ENCODE measurements around the gene CBLC.
A peak's percentile ranks its signal among the peaks of the same experiment; 100 is the strongest.

The CBLC gene

GRCh38 chr19:44799627-44800346 is 22.1 kb downstream of the CBLC start:
- DNase-seq (ENCODE audit: low spot score): no peak

- DNase-seq (ENCODE audit: low spot score): peak; percentile 73
Measured at GRCh38 chr19:44800461-44800860, 22.8 kb downstream of the CBLC start.

GRCh38 chr19:44803442-44804428 is 26.0 kb downstream of the CBLC start:
- no peak for DNase-seq (ENCODE audit: low spot score)

- DNase-seq (ENCODE audit: low spot score): no peak
Measured at GRCh38 chr19:44806291-44806690, 28.6 kb downstream of the CBLC start.

- no peak for DNase-seq (ENCODE audit: low spot score)
Measured at GRCh38 chr19:44807162-44807561, 29.5 kb downstream of the CBLC start.

- no peak for DNase-seq (ENCODE audit: low spot score)
Measured at GRCh38 chr19:44807652-44808462, 30.2 kb downstream of the CBLC start.

- no peak for DNase-seq (ENCODE audit: low spot score)
Measured at GRCh38 chr19:44808463-44809371, 31.0 kb downstream of the CBLC start, which contains the start of gene BCAM. BCAM (plus strand) TSS chr19:44809103; CDS start chr19:44809125, 22 bp downstream.

GRCh38 chr19:44809577-44810233 is 32.0 kb downstream of the CBLC start:
- no peak for DNase-seq (ENCODE audit: low spot score)

GRCh38 chr19:44810234-44811121 is 32.8 kb downstream of the CBLC start:
- no peak for DNase-seq (ENCODE audit: low spot score)

- DNase-seq (ENCODE audit: low spot score): no peak
Measured at GRCh38 chr19:44811122-44811419, 33.4 kb downstream of the CBLC start.

- no peak for DNase-seq (ENCODE audit: low spot score)
Measured at GRCh38 chr19:44812142-44812718, 34.5 kb downstream of the CBLC start.

- no peak for DNase-seq (ENCODE audit: low spot score)
Measured at GRCh38 chr19:44813070-44813840, 35.6 kb downstream of the CBLC start.

- no peak for DNase-seq (ENCODE audit: low spot score)
Measured at GRCh38 chr19:44813841-44814470, 36.3 kb downstream of the CBLC start.

- DNase-seq (ENCODE audit: low spot score): no peak
Measured at GRCh38 chr19:44814517-44814916, 36.8 kb downstream of the CBLC start.

- DNase-seq (ENCODE audit: low spot score): no peak
Measured at GRCh38 chr19:44816301-44816700, 38.6 kb downstream of the CBLC start.

- DNase-seq (ENCODE audit: low spot score): no peak
Measured at GRCh38 chr19:44817725-44818465, 40.2 kb downstream of the CBLC start.

- DNase-seq (ENCODE audit: low spot score): no peak
Measured at GRCh38 chr19:44818466-44819031, 40.9 kb downstream of the CBLC start.
